Measurements from ENCODE around the gene AGXT2.
"Not testable (repeated sequence)": the region's sequence is repeated elsewhere in the genome, so short reads cannot be mapped to it uniquely, and the experiment has no call there.

AGXT2 gene

GRCh38 chr5:35052838-35053237 lies 5.1 kb upstream of the AGXT2 start:
- no peak for DNase-seq (ENCODE audit: low spot score)

GRCh38 chr5:35050541-35051126 lies 2.9 kb upstream of the AGXT2 start:
- no peak for DNase-seq (ENCODE audit: low spot score)

- DNase-seq (ENCODE audit: low spot score): no peak
Observed at GRCh38 chr5:35048910-35049309, 1.2 kb upstream of the AGXT2 start.

GRCh38 chr5:35046774-35047173 lies 975 bp downstream of the AGXT2 start:
- DNase-seq (ENCODE audit: low spot score): no peak

GRCh38 chr5:35045280-35045679 lies 2.5 kb downstream of the AGXT2 start:
- no peak for DNase-seq (ENCODE audit: low spot score)

GRCh38 chr5:35044649-35045048 lies 3.1 kb downstream of the AGXT2 start:
- no peak for DNase-seq (ENCODE audit: low spot score)

- DNase-seq (ENCODE audit: low spot score): no peak
Observed at GRCh38 chr5:35042781-35043180, 5.0 kb downstream of the AGXT2 start.

GRCh38 chr5:35041261-35041660 lies 6.5 kb downstream of the AGXT2 start:
- no peak for DNase-seq (ENCODE audit: low spot score)

GRCh38 chr5:35038891-35039290 lies 8.9 kb downstream of the AGXT2 start:
- no peak for DNase-seq (ENCODE audit: low spot score)

- no peak for DNase-seq (ENCODE audit: low spot score)
Observed at GRCh38 chr5:35036536-35036935, 11.2 kb downstream of the AGXT2 start.

- not testable (repeated sequence) for DNase-seq (ENCODE audit: low spot score)
Observed at GRCh38 chr5:35035929-35036328, 11.8 kb downstream of the AGXT2 start.

GRCh38 chr5:35035271-35035670 lies 12.5 kb downstream of the AGXT2 start:
- DNase-seq (ENCODE audit: low spot score): no peak

- no peak for DNase-seq (ENCODE audit: low spot score)
Observed at GRCh38 chr5:35032356-35032755, 15.4 kb downstream of the AGXT2 start.

- DNase-seq (ENCODE audit: low spot score): no peak
Observed at GRCh38 chr5:35031276-35031675, 16.5 kb downstream of the AGXT2 start.

- no peak for DNase-seq (ENCODE audit: low spot score)
Observed at GRCh38 chr5:35030426-35031100, 17.2 kb downstream of the AGXT2 start.

GRCh38 chr5:35029333-35029732 lies 18.4 kb downstream of the AGXT2 start:
- DNase-seq (ENCODE audit: low spot score): no peak

GRCh38 chr5:35026941-35027340 lies 20.8 kb downstream of the AGXT2 start:
- DNase-seq (ENCODE audit: low spot score): no peak

- DNase-seq (ENCODE audit: low spot score): no peak
Observed at GRCh38 chr5:35026280-35026840, 21.4 kb downstream of the AGXT2 start.

GRCh38 chr5:35024911-35025510 lies 22.7 kb downstream of the AGXT2 start:
- no peak for DNase-seq (ENCODE audit: low spot score)

GRCh38 chr5:35023391-35024178 lies 24.2 kb downstream of the AGXT2 start:
- DNase-seq (ENCODE audit: low spot score): no peak

- no peak for DNase-seq (ENCODE audit: low spot score)
Observed at GRCh38 chr5:35016174-35017051, 31.3 kb downstream of the AGXT2 start.

Measured in left forelimb (tissue), 1 donor.